GM23338 (cell line): ENCODE results near the gene SYVN1. TPM values are rescaled to one million over a fixed set of nuclear protein-coding genes. Genes with fewer than 3 reads are reported as not detected.

ENCODE experiments used
- ATAC-seq: fragments of 200-7000 bp; cut with Tn5 transposase; 3 replicates; pipeline ENCODE4 v1.9.1; 2020
- DNase-seq: peaks from one replicate; pipeline ENCODE4 v3.0.0-alpha.2; 2015; ENCODE audit warnings: low spot score
- H2AFZ ChIP-seq: fragments of 200-600 bp; sonication (generic); 2 replicates; pipeline ENCODE4 v1.8.0; 2016; ENCODE audit warnings: antibody characterized with exemption, mild to moderate bottlenecking, moderate library complexity
- H3F3A ChIP-seq: fragments of 200-600 bp; sonication (generic); replicated peaks from 2 replicates; pipeline ENCODE4 v1.8.0; 2017; ENCODE audit warnings: antibody characterized with exemption, mixed run types, low read depth
- H3K27ac ChIP-seq: fragments of 200-600 bp; sonication (generic); 2 replicates; pipeline ENCODE4 v1.6.1; 2016; ENCODE audit warnings: low read depth
- H3K27me3 ChIP-seq: fragments of 200-600 bp; sonication (generic); 2 replicates; pipeline ENCODE4 v1.8.0; 2016; ENCODE audit warnings: mild to moderate bottlenecking, mixed run types, moderate library complexity; ENCODE audit not compliant: insufficient read depth
- H3K36me3 ChIP-seq: fragments of 200-600 bp; sonication (generic); 2 replicates; pipeline ENCODE4 v1.8.0; 2016; ENCODE audit warnings: mild to moderate bottlenecking; ENCODE audit not compliant: insufficient read depth
- H3K4me1 ChIP-seq: fragments of 200-600 bp; sonication (generic); 2 replicates; pipeline ENCODE4 v1.8.0; 2016; ENCODE audit warnings: mild to moderate bottlenecking, moderate library complexity; ENCODE audit not compliant: insufficient read depth
- H3K4me2 ChIP-seq: fragments of 200-600 bp; sonication (generic); 2 replicates; pipeline ENCODE4 v1.7.1; 2017; ENCODE audit warnings: mixed run types
- H3K4me3 ChIP-seq: fragments of 200-600 bp; sonication (generic); 2 replicates; pipeline ENCODE4 v1.6.1; 2016; ENCODE audit warnings: mixed run types
- H3K79me2 ChIP-seq: fragments of 200-600 bp; sonication (generic); replicated peaks from 2 replicates; pipeline ENCODE4 v1.8.0; 2017; ENCODE audit warnings: mild to moderate bottlenecking; ENCODE audit not compliant: insufficient read depth
- H3K9me2 ChIP-seq: fragments of 200-600 bp; sonication (generic); 2 replicates; pipeline ENCODE4 v1.8.0; 2017; ENCODE audit not compliant: insufficient read depth
- H4K20me1 ChIP-seq: fragments of 200-600 bp; sonication (generic); replicated peaks from 2 replicates; pipeline ENCODE4 v1.8.0; 2017; ENCODE audit warnings: mild to moderate bottlenecking; ENCODE audit not compliant: insufficient read depth
- H3K27ac Mint-ChIP-seq: 2 replicates; pipeline ENCODE4 v1.8.0; 2020; ENCODE audit warnings: inconsistent platforms, mild to moderate bottlenecking, moderate library complexity, mixed read lengths
- H3K27me3 Mint-ChIP-seq: 3 replicates; pipeline ENCODE4 v1.8.0; 2022; ENCODE audit warnings: low read depth, mild to moderate bottlenecking, moderate library complexity, mixed read lengths, inconsistent platforms; ENCODE audit not compliant: insufficient read depth, poor library complexity
- H3K36me3 Mint-ChIP-seq: 3 replicates; pipeline ENCODE4 v1.8.0; 2021; ENCODE audit warnings: low read depth, mild to moderate bottlenecking, inconsistent platforms, moderate library complexity, mixed read lengths
- H3K4me1 Mint-ChIP-seq: 3 replicates; pipeline ENCODE4 v1.8.0; 2020; ENCODE audit warnings: mild to moderate bottlenecking, inconsistent platforms, mixed read lengths
- H3K4me3 Mint-ChIP-seq: 3 replicates; pipeline ENCODE4 v1.8.0; 2021; ENCODE audit warnings: moderate library complexity, mild to moderate bottlenecking, inconsistent platforms, mixed read lengths
- H3K9me3 Mint-ChIP-seq: 3 replicates; pipeline ENCODE4 v1.8.0; 2020; ENCODE audit warnings: moderate library complexity, mild to moderate bottlenecking, inconsistent platforms, mixed read lengths
- CREB1 ChIP-seq: fragments of 250-450 bp; sonication (Bioruptor Pico); IDR thresholded peaks from 2 replicates; pipeline ENCODE4 v1.5.0; 2020; ENCODE audit warnings: low read depth, mild to moderate bottlenecking, moderate library complexity
- ETS1 ChIP-seq: IDR thresholded peaks from 2 replicates; pipeline ENCODE4 v1.6.1; 2016; ENCODE audit warnings: antibody characterized with exemption
- EZH2 ChIP-seq: fragments of 200-600 bp; sonication (generic); IDR thresholded peaks from one replicate; pipeline ENCODE4 v1.8.0; 2017; ENCODE audit warnings: antibody characterized with exemption, mild to moderate bottlenecking, low read depth; ENCODE audit not compliant: unreplicated experiment
- EZH2phosphoT487 ChIP-seq: fragments of 200-600 bp; sonication (generic); IDR thresholded peaks from one replicate; pipeline ENCODE4 v1.8.1; 2018; ENCODE audit warnings: antibody characterized with exemption; ENCODE audit not compliant: unreplicated experiment
- JUNB ChIP-seq: IDR thresholded peaks from one replicate; pipeline ENCODE4 v1.6.1; 2016; ENCODE audit warnings: antibody characterized with exemption; ENCODE audit not compliant: unreplicated experiment
- NANOG ChIP-seq: IDR thresholded peaks from 2 replicates; pipeline ENCODE4 v1.6.1; 2016; ENCODE audit warnings: antibody characterized with exemption, borderline replicate concordance
- POLR2AphosphoS5 ChIP-seq: IDR thresholded peaks from 2 replicates; pipeline ENCODE4 v1.6.1; 2016; ENCODE audit warnings: antibody characterized with exemption, low read depth
- STAT1 ChIP-seq: IDR thresholded peaks from one replicate; pipeline ENCODE4 v1.6.1; 2016; ENCODE audit warnings: antibody characterized with exemption; ENCODE audit not compliant: unreplicated experiment
- ZNF114 ChIP-seq: fragments of 250-450 bp; sonication (Bioruptor Pico); IDR thresholded peaks from 2 replicates; pipeline ENCODE4 v1.5.0; 2020; ENCODE audit warnings: mild to moderate bottlenecking, moderate library complexity
- ZNF331 ChIP-seq: fragments of 250-450 bp; sonication (Bioruptor Pico); IDR thresholded peaks from 2 replicates; pipeline ENCODE4 v1.5.0; 2020; ENCODE audit warnings: low read depth, mild to moderate bottlenecking, moderate library complexity
- ZNF462 ChIP-seq: fragments of 250-450 bp; sonication (Bioruptor Pico); IDR thresholded peaks from 2 replicates; pipeline ENCODE4 v1.5.0; 2020; ENCODE audit warnings: mild to moderate bottlenecking, moderate library complexity
- polyA plus RNA-seq: library from polyadenylated mRNA; unstranded; fragments of >200 nt; fragmentation: Nextera tagmentation; extraction: Ambion mirVana; gene quantifications from 2 replicates; pipeline ENCODE4 v1.2.1, GENCODE V29; 2016
- total RNA-seq: library from RNA; depleted of rRNA; stranded (reverse); fragments of >200 nt; shearing (Covaris generic); gene quantifications from 2 replicates; pipeline ENCODE4 v1.2.3, GENCODE V29; 2014
- TF ChIP-seq, protein P1 (sequence below), 2 experiments: fragments of 200-600 bp in 1 of 2; sonication (generic) in 1 of 2; conservative IDR thresholded peaks; 2 replicates each; pipeline versions ENCODE4 v1.5.1 to v1.6.1; 2016 to 2017; ENCODE audit warnings: antibody characterized with exemption in 2 of 2, low read depth in 2 of 2, mild to moderate bottlenecking in 2 of 2, moderate library complexity in 1 of 2
- TF ChIP-seq, protein P2 (sequence below): IDR thresholded peaks from one replicate; pipeline ENCODE4 v1.6.1; 2018; ENCODE audit warnings: antibody characterized with exemption; ENCODE audit not compliant: unreplicated experiment

The SYVN1 gene
- total and polyA plus RNA-seq, 2 experiments from 2014 or later = 13.8 to 28.7 TPM

DNA sequence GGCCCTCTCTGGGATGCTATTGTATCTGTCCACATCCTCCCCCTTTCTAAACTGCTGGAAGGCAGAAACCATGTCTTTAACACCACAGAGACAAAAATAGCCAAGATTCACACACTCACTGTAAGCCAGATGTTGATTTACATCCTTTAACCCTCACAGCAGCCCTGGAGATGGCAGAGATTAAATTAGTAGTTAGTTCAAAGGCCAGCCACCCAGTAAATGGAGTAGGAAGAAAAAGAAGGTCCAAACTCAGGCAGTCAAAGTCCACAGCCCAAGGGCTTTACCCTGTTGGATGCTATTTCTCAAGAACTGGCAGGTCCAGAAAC is 14.7 kb downstream of the SYVN1 start:
- Histone ChIP-seq H3K27me3 (no peaks in the 10 kb centered on the region), H3F3A (peaks cover 38% of the 10 kb centered on the region), H3K9me2 (no peaks in the 10 kb centered on the region), H3K4me3 (no peak overlapping the region), H3K4me2 (no peak overlapping the region), H3K27ac (0 out of 2 replicates have a peak overlapping the region, but pooled peaks have one; percentile 56), H4K20me1 (peaks cover 14% of the 10 kb centered on the region), H3K4me1 (peaks cover 11% of the 10 kb centered on the region), H3K79me2 (peaks cover 50% of the 10 kb centered on the region), H3K36me3 (peaks cover 18% of the 10 kb centered on the region), H2AFZ (no peak overlapping the region)
- peaks cover 20% of the 10 kb centered on the region for H3K4me1 Mint-ChIP-seq
- no peak for ATAC-seq
- H3K36me3 Mint-ChIP-seq = peaks cover 68% of the 10 kb centered on the region
- peak overlapping the region; percentile 100 for H3K4me3 Mint-ChIP-seq
- TF ChIP-seq POLR2AphosphoS5 (no peak), ETS1 (no peak), ZNF462 (CRISPR knock-in tag) (no peak), ZNF331 (CRISPR knock-in tag) (no peak), ZNF114 (CRISPR knock-in tag) (no peak), NANOG (no peak), CREB1 (CRISPR knock-in tag) (no peak), EZH2 (no peak), STAT1 (no peak), JUNB (no peak), EZH2phosphoT487 (no peak)
- TF ChIP-seq, protein P1, sequence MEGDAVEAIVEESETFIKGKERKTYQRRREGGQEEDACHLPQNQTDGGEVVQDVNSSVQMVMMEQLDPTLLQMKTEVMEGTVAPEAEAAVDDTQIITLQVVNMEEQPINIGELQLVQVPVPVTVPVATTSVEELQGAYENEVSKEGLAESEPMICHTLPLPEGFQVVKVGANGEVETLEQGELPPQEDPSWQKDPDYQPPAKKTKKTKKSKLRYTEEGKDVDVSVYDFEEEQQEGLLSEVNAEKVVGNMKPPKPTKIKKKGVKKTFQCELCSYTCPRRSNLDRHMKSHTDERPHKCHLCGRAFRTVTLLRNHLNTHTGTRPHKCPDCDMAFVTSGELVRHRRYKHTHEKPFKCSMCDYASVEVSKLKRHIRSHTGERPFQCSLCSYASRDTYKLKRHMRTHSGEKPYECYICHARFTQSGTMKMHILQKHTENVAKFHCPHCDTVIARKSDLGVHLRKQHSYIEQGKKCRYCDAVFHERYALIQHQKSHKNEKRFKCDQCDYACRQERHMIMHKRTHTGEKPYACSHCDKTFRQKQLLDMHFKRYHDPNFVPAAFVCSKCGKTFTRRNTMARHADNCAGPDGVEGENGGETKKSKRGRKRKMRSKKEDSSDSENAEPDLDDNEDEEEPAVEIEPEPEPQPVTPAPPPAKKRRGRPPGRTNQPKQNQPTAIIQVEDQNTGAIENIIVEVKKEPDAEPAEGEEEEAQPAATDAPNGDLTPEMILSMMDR (conservative IDR thresholded peaks at IDR 0.05; ENCODE audit: low read depth in 2 of 2) = no peak
- TF ChIP-seq, protein P2, sequence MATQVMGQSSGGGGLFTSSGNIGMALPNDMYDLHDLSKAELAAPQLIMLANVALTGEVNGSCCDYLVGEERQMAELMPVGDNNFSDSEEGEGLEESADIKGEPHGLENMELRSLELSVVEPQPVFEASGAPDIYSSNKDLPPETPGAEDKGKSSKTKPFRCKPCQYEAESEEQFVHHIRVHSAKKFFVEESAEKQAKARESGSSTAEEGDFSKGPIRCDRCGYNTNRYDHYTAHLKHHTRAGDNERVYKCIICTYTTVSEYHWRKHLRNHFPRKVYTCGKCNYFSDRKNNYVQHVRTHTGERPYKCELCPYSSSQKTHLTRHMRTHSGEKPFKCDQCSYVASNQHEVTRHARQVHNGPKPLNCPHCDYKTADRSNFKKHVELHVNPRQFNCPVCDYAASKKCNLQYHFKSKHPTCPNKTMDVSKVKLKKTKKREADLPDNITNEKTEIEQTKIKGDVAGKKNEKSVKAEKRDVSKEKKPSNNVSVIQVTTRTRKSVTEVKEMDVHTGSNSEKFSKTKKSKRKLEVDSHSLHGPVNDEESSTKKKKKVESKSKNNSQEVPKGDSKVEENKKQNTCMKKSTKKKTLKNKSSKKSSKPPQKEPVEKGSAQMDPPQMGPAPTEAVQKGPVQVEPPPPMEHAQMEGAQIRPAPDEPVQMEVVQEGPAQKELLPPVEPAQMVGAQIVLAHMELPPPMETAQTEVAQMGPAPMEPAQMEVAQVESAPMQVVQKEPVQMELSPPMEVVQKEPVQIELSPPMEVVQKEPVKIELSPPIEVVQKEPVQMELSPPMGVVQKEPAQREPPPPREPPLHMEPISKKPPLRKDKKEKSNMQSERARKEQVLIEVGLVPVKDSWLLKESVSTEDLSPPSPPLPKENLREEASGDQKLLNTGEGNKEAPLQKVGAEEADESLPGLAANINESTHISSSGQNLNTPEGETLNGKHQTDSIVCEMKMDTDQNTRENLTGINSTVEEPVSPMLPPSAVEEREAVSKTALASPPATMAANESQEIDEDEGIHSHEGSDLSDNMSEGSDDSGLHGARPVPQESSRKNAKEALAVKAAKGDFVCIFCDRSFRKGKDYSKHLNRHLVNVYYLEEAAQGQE = no peak
- no peaks in the 10 kb centered on the region; the same call in 2 of the 3 replicates for H3K9me3 Mint-ChIP-seq
- DNase-seq = no peak
- H3K27ac Mint-ChIP-seq = no peak overlapping the region
- H3K27me3 Mint-ChIP-seq = peaks cover 38% of the 10 kb centered on the region
